ENCODE results near the gene TBC1D9. TPM values are rescaled to one million over a fixed set of nuclear protein-coding genes. Genes with fewer than 3 reads are reported as not detected.

Gene TBC1D9
- total RNA-seq, 4 donors from 2014 or later: 13.0 to 79.2 (median 19.1) TPM

DNA sequence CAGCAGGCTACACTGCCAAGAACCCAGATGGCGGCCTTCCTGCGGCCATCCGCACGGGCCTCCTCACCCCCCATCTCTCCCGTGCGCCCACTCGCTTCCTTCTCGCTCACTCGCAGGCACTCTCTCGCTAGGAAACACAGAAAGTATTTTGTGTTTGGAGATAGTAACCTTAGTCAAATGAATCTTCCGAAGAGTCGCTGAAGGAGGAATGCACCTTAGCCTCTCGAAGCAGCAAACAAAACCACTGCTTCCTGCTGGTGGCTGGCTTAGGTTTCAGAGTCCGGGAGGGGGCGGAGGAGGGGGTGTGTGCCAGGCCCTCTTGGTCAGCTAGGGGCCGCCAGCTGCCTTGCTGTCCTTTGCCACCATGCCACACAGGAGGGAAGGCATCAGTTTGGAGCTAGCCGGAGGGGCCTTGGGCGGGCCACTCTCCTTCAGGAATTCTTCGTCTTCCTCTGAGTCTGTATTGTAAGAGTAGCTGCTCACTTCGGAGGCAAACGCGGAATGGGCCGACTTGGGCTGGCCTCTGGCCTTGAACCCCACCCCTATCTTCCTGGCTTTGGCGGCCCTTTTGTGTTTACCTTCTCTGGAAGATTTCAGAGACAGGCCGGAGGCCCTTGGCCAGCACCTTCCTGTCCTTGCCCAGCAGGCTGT, 114.3 kb downstream of the TBC1D9 start:
- Histone ChIP-seq H3K36me3 (peaks cover 0 to 9% (median 0%) of the 10 kb centered on the region in 3 donors), H3K27ac (peak overlapping the region in 2 of 4 donors; percentile 32 to 47)
- DNase-seq: peak in 1 of 3 donors; percentile 54

DNA sequence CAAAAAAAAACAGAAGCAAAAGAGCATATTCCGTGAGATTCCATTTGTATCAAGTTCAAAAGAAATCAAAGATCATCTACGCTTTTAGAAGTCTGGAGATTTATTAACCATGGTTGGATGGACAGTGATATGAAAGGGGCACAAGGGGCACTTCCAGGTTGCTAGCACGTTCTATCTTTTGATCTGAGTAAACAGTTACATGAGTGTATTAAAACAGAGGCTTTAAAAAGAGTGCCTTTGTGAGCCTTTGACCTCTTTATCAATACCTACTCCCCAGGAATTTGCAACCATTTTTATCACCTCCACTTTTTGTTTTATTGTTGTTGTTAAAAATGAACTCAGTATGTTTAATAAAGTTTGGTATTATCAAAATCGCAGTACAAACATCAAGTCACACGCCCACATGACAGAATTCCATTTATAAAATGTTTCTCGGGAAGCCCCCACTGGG, 115.1 kb downstream of the TBC1D9 start:
- no peaks in the 10 kb centered on the region for H3K27me3 ChIP-seq
- H3K36me3 ChIP-seq: peaks cover 0 to 9% (median 0%) of the 10 kb centered on the region in 3 donors
- peaks cover 0 to 9% (median 0%) of the 10 kb centered on the region in 4 donors for H3K4me1 ChIP-seq
- peak overlapping the region in 2 of 4 donors; percentile 31 to 39 for H3K4me3 ChIP-seq
- no peak for TF ChIP-seq POLR2A (IDR thresholded peaks at IDR 0.05)
- TF ChIP-seq, protein P1, sequence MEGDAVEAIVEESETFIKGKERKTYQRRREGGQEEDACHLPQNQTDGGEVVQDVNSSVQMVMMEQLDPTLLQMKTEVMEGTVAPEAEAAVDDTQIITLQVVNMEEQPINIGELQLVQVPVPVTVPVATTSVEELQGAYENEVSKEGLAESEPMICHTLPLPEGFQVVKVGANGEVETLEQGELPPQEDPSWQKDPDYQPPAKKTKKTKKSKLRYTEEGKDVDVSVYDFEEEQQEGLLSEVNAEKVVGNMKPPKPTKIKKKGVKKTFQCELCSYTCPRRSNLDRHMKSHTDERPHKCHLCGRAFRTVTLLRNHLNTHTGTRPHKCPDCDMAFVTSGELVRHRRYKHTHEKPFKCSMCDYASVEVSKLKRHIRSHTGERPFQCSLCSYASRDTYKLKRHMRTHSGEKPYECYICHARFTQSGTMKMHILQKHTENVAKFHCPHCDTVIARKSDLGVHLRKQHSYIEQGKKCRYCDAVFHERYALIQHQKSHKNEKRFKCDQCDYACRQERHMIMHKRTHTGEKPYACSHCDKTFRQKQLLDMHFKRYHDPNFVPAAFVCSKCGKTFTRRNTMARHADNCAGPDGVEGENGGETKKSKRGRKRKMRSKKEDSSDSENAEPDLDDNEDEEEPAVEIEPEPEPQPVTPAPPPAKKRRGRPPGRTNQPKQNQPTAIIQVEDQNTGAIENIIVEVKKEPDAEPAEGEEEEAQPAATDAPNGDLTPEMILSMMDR (IDR thresholded peaks at IDR 0.05): peak in 1 of 6 experiments; percentile 7
- H3K27ac ChIP-seq: peak overlapping the region in 2 of 4 donors; percentile 32 to 47
- H3K9me3 ChIP-seq: no peaks in the 10 kb centered on the region
- no peak for DNase-seq

More for the DNA sequence above, 114.3 kb downstream of the TBC1D9 start:
- TF ChIP-seq POLR2A (IDR thresholded peaks at IDR 0.05): no peak
- TF ChIP-seq, protein P1 (IDR thresholded peaks at IDR 0.05): peak in 2 of 6 experiments; percentile 34 to 36
- Histone ChIP-seq H3K9me3 (no peaks in the 10 kb centered on the region), H3K4me3 (peak overlapping the region in 2 of 4 donors; percentile 31 to 39), H3K4me1 (peaks cover 0 to 8% (median 0%) of the 10 kb centered on the region in 4 donors), H3K27me3 (no peaks in the 10 kb centered on the region)

DNA sequence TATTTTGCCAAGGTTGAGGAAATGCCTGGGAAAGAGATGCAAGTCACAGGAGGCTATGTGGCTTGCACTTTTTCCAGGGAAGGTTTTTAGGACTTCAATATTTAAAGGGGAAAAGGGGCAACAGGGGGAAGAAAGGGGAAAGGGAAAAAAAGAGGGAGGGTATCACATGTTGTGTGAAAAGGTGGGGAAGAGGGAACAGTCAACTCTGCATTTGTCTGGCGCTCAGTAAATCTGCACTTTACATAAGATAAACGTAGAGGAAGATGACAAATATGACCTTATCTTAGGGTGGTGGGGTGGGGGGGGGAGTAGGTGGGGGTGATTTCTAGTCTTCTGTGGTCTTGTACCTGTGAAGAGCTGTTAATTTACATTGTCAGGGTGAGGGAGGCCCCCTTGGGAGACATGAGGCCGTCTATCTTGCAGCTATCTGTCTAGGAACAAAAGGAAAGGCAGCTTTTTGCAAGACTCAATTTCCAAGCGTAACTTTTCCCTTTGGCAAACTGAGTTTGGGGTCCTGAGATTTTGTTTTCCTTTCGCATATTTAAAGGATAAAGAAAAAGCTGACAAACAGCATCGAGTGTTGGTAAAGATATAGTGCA, 115.9 kb downstream of the TBC1D9 start:
- Histone ChIP-seq H3K36me3 (peaks cover 0 to 9% (median 0%) of the 10 kb centered on the region in 3 donors), H3K27me3 (no peaks in the 10 kb centered on the region), H3K4me1 (peaks cover 0 to 13% (median 0%) of the 10 kb centered on the region in 4 donors), H3K4me3 (no peak overlapping the region), H3K27ac (no peak overlapping the region), H3K9me3 (no peaks in the 10 kb centered on the region)
- no peak for DNase-seq
- TF ChIP-seq POLR2A (IDR thresholded peaks at IDR 0.05): no peak
- TF ChIP-seq, protein P1 (IDR thresholded peaks at IDR 0.05): no peak

DNA sequence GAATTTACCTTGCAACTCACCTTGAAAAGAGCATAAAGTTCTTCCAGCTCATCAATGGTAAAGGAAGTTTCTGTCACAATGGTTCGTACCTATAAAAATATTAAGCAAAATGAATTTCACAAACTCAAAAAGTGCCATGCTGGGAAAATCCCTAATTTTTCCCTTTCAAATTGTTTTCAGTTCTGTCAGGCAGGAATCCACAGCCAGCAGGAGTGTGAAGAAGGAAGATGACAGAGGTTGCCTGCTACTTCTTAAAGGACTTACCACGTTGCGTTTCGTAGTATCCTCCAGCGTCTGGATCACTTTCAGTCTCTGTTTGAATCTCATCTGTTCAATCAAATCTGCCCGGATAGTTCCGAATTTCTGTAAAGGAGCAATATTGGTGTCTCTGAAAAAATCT, 117.1 kb downstream of the TBC1D9 start:
- TF ChIP-seq POLR2A (IDR thresholded peaks at IDR 0.05): no peak
- TF ChIP-seq, protein P1 (IDR thresholded peaks at IDR 0.05): no peak
- no peak for DNase-seq
- H3K27me3 ChIP-seq: no peaks in the 10 kb centered on the region
- peaks cover 0 to 8% (median 0%) of the 10 kb centered on the region in 3 donors for H3K36me3 ChIP-seq
- H3K9me3 ChIP-seq: no peaks in the 10 kb centered on the region
- H3K4me3 ChIP-seq: no peak overlapping the region
- H3K4me1 ChIP-seq: peaks cover 0 to 13% (median 0%) of the 10 kb centered on the region in 4 donors
- H3K27ac ChIP-seq: no peak overlapping the region

DNA sequence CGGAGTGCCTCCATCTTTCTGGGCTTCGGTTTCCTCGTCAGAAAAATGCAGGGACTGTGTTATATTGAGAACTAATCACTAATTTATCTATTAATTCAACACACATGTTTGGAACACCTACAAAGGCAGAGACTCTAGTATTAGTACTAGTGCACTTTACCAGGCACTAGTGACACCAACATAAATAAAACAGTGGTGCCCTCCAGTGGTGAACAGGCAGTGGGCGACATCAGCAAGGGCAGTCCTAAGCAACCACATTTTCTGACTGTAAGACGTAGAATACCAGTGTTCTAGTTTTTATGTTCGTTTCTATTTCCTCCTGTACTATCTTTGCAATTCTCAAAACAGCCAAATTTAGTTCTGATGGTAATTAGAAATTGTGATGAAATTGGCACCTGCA, 118.3 kb downstream of the TBC1D9 start:
- TF ChIP-seq, protein P1 (IDR thresholded peaks at IDR 0.05): peak in 5 of 6 experiments; percentile 14 to 75 (median 66)
- no peak for TF ChIP-seq POLR2A (IDR thresholded peaks at IDR 0.05)
- H3K4me3 ChIP-seq: no peak overlapping the region
- peaks cover 0 to 13% (median 0%) of the 10 kb centered on the region in 4 donors for H3K4me1 ChIP-seq
- peak in 1 of 3 donors; percentile 70 for DNase-seq
- H3K9me3 ChIP-seq: no peaks in the 10 kb centered on the region
- H3K36me3 ChIP-seq: peaks cover 0 to 6% (median 0%) of the 10 kb centered on the region in 3 donors
- no peak overlapping the region for H3K27ac ChIP-seq
- H3K27me3 ChIP-seq: no peaks in the 10 kb centered on the region
